Transverse colon (tissue), 3 donors: ENCODE measurements around the gene SOS1.

Source experiments
- POLR2A ChIP-seq: fragments of 450-650 bp; IDR thresholded peaks from one replicate; pipeline ENCODE4 v1.6.1; 2016; ENCODE audit warnings: antibody characterized with exemption, mild to moderate bottlenecking, moderate library complexity
- TF ChIP-seq, protein P1 (sequence below), 5 experiments: fragments of 200-600 bp in 3 of 5; fragments of 450-650 bp in 2 of 5; sonication (generic) in 3 of 5; IDR thresholded peaks; 1 replicate in 2 of 5; 2 replicates in 3 of 5; pipeline ENCODE4 v1.5.1; 2016 to 2017; ENCODE audit warnings: antibody characterized with exemption in 5 of 5, inconsistent platforms in 3 of 5, mild to moderate bottlenecking in 2 of 5, moderate library complexity in 1 of 5

GRCh38 chr2:38966678-38967077, 154.2 kb downstream of the SOS1 start:
- TF ChIP-seq, protein P1, sequence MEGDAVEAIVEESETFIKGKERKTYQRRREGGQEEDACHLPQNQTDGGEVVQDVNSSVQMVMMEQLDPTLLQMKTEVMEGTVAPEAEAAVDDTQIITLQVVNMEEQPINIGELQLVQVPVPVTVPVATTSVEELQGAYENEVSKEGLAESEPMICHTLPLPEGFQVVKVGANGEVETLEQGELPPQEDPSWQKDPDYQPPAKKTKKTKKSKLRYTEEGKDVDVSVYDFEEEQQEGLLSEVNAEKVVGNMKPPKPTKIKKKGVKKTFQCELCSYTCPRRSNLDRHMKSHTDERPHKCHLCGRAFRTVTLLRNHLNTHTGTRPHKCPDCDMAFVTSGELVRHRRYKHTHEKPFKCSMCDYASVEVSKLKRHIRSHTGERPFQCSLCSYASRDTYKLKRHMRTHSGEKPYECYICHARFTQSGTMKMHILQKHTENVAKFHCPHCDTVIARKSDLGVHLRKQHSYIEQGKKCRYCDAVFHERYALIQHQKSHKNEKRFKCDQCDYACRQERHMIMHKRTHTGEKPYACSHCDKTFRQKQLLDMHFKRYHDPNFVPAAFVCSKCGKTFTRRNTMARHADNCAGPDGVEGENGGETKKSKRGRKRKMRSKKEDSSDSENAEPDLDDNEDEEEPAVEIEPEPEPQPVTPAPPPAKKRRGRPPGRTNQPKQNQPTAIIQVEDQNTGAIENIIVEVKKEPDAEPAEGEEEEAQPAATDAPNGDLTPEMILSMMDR (IDR thresholded peaks at IDR 0.05) = no peak
- no peak for TF ChIP-seq POLR2A
